Ureter (tissue), 1 donor: ENCODE results near the gene KRTAP5-1. TPM values are rescaled to one million over a fixed set of nuclear protein-coding genes. Genes with fewer than 3 reads are reported as not detected.

Experiments
- DNase-seq: peaks from one replicate; pipeline ENCODE4 v3.0.0-alpha.2; 2020; ENCODE audit warnings: low spot score
- total RNA-seq: library from RNA; stranded (reverse); gene quantifications from one replicate; pipeline ENCODE4 v1.2.4, GENCODE V29; 2023
- donor health status: DM: yes; HTN: yes; CAD: no.

KRTAP5-1 gene
- total RNA-seq, 1 donor from 2014 or later = not detected

DNA sequence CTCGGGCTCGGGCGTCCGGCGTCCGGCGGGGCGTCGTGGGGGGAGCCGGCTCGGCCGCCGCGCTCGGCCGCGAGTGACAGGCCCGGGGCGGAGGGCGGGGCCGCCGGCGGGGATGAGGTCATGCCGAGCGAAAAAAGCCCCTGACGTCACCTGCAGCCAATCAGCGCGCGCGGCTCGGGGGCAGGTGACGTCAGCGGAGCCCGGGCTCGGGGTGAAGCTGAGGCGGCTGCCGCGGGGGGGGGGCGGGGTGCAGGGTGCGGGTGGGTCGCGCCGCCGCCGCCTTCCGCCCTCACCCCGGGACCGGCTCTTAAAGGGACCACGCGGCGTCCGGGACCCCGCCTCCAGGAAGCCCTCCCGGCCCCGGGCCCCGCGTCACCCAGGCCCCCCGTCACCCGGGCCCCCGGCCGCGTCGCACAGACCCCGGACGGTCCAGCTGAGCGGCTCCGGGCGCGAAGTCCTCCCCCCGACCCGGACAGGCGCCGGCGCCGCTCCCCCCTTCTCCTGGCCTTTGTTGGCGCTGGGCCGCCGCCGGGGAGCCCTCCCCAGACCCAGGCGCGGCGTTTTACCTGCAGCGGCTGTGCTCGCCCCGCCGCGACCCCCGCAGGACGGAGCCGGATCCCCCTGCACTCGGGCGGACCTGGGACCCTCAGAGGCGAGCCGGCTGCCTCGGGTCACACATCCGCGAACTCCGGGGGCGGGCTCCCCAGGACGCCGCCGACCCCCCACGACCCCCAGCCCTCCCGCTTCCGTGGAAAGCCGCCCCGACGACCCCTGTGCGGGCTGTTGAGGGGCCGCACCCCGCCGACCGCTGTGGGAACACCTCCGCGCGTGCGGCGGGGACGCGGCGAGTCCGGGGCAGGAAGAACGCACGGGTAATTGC, 12.6 kb downstream of the KRTAP5-1 start, which contains the start of gene DUSP8:
TSS of gene DUSP8 (minus strand) at position 75 of the 880 bp plus-strand sequence. CDS start 6,445 bp downstream, outside the sequence.
- peak; percentile 91 for DNase-seq

DNA sequence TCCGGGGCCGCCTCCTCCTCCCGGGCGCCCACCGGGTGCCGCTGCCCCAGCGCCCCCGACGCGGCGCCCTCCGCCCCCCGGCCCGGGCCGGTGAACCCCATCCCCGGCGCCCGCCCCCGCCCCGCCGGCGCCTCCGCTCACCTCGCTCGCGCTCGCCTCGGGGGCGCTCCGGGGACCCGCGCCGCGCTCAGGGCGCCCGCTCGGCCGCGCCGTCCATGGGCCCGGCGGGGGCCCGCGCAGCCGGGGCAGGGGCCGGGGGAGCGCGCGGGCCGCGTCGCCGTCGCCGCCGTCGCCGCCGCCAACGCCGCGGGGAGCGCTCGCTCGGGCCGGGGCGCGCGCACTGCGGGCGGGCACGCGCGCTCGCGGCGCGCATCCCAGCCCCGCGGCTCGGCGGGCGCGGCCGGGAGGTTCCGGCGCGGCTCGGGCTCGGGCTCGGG, 13.3 kb downstream of the KRTAP5-1 start:
- DNase-seq = no peak

DNA sequence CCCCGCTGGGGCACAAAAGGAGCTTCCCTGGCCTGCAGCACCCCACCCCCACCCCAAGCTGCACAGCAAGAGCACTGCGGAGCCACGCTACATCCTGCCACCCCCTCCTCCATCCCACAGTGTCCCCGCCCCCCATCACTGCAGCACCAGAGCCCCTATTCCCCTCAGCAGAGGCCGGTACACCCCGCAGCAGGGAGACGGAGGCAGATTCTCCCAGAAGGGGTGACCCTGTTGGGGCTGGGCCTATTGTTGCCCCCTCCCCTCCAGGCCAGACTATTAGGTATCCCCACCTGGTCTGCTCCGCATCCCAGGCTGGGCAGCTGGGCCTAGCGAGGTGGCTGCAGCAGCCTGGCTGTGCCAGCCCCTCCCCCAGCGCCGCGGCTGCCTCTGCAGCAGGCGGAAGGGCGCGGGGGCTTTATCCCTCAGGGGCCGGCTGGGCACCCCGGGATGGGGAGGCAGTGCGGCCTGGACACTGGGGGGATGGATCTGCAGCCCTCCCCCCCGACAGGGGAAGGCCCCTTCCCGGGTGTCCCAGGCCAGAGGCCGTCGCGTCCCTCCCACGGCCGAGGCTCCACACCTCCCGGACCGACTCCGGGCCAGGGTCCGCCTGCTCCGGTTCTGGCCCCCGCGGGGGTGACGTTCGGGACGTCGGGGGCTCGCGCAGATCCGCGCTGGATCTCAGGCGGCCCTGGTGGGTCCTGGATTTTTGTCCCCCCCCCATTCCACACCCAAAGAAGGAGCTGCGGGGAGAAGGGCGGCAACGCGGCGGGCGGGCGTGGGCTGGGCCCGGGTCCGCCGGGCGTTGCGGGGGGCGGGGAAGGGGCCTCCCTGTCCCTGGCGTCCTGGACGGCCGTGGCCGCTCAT, 14.0 kb downstream of the KRTAP5-1 start:
- DNase-seq = no peak

DNA sequence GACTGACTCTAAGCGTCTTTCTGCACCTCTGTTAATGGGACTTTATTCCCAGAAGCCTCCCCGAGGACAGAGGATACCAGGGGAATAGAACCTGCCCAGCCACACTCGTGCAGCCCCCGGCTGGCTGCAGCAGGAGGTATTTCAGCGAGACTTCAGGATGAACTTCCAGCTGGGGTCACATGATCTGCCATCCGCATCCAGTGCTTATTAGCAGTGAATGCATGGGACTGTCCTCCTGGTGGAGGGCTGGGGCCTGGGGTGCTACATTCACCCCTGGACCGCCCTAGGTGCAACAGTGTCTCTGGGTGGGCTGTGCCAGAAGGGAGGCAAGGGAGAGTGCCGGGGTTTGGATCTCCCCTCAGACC, 14.6 kb downstream of the KRTAP5-1 start:
- DNase-seq = no peak

DNA sequence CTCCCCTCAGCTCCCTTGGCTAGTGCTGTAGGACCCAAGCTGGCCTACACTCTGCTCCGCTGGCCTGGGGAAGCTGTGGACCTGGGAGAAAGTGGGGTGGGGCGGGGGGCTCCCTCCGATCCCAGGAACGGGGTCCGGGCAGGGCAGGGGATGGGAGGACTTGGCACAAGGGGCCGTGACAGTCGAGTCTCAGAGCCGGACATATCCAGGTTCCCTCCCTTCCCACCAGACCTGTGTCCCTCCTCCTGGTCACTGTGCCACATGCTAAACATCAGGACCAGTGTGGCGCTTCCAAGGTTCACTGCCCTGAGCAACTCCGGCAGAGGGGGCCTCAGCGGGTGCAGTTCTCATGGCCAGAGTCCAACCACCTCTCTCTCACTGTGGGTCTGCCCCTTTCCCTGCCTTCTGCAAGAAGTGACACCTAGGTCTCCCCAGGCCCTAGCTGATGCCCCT, 15.1 kb downstream of the KRTAP5-1 start:
- no peak for DNase-seq

DNA sequence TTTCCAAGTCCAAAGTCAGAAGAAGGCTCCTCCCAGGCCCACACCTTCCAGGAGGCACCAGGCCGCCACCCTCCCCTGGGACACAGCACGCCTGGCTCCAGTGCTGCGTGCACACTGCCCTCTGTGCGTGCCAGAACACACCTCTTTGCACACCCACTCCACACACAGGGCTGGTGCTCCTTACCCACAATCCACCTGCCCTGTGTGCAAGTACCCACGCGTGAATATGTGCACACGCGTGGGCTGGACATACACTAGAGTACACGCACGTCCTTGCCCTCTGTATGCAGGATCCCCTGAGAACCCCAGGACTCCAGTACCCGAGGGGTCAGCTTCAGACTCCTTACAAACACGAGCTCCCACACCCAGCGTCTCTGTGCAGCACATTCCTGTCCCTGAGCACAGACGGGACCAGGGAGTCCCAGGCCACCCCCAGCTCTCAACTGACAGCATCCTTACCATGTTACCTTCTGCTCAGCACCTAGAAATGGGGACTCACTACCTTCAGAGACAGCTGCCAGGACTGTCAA, 15.8 kb downstream of the KRTAP5-1 start:
- no peak for DNase-seq

DNA sequence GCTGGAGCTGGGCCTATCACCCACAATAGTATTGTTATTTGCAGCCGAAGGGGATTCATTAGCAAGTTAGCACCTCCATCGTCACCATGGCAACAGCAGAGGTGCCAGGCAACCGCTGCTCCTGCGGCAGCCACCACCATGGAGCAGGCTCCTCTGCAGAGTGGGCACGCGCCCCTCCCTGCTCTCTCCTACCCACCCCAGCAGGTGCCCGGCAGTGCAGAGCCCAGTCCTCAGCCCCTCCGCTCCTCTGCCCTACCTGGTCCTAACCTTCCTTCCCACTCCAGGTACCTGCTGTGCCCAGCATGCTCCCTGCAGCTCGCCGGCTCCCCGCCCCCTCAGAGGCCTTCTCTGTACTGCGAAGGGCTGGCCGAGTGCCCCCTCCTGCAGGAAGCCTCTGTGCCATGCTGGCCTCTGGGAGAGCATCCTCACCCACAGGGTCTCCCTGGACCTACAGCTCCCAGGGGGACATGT, 16.6 kb downstream of the KRTAP5-1 start:
- DNase-seq = no peak

DNA sequence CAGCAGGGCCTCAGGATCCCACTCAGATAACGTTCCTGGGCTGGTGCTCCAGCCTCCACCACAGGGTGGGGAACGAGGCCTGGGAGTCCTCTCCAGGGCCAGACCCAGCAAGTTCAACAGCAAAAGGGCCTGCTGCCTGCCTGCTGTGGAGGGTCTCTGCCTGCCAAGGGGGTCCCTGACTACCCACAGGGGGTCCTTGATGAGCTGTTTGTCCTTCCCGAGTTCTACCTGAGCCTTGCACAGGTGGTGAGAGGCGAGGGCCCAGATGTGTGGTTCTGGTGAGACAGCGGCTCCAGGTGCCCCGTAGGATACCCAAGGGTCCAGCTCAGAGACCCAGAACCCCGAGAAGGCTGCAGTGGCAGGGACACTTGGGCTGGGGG, 17.4 kb downstream of the KRTAP5-1 start:
- DNase-seq = no peak

DNA sequence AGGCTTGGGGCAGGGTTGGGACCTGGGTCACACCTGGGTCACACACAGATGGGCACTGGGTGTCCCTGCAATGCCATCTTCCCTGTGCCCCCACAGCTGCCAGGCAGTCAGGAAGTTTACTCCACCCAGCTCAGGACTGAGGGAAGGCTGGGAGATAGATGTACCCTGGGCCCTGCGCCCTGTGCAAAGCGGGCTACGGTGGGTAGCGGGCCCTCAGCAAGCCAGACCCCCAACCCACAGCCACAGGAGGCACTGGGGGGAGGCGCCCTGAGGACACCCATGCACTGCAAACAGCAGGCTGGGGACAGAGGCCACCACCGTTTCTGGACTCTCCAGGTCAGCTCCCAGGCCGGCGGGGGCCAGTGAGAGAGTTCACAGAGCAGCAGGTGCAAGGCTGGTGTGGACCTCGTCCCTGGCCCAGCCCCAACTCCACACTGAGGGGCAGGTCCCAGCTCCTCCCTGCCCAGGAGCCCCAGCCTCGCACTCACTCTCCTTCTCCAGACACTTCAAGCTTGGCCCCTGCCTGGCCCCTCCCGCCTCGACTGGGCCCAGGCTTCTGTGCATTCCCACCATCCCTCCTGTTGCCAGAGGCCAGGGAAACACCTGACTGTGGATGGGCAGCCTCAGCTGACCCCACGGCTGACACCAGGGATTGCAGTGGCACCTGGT, 17.9 kb downstream of the KRTAP5-1 start:
- no peak for DNase-seq

DNA sequence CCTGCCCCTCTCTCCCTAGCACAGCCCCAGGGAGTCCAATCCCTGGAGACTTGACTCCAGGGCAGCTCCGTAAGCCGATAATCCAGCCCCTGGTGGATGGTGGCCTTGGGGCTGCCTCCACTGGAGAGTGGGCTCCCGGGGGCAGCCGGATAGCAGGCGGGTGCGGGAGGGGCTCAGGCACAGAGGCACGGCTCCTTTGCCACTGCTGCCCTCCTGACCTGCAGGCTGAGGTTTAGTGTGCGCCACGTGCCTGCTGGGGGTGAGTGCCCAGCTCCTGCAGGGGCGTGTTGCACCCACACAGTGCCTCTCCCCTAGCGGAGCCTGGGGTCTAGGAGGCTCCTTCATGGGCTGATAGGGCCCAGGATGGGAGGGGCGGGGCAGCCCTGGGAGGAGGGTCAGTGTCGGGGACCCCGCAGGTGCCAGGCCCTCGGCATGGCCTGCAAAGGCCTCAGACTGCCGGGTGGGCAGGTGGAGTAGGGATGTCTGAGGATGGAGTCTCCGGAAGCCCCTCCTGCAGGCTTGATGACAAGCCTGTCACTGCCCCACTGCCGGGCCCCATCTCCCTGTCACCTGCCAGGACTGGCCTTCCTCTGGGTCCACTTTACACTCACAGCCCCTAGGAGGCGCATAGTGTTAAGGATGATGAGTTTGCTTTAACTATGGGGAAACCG, 18.6 kb downstream of the KRTAP5-1 start:
- no peak for DNase-seq

DNA sequence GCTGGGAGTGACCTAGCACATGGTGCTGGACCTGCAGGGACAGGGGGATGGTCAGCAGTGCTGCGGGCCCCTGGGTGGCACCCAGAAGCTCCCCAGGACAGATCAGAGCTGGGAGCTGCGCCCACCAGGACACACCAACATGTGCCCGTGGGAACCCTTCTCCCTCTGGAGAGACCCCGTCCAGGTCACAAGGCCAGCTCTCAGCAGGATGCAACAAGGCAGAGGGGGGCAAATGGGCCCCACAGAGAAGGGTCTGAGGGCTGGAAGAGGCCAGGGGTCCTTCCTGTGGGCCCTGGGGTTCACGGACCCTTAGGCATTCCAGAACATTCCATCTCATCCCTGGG, 19.2 kb downstream of the KRTAP5-1 start:
- no peak for DNase-seq

DNA sequence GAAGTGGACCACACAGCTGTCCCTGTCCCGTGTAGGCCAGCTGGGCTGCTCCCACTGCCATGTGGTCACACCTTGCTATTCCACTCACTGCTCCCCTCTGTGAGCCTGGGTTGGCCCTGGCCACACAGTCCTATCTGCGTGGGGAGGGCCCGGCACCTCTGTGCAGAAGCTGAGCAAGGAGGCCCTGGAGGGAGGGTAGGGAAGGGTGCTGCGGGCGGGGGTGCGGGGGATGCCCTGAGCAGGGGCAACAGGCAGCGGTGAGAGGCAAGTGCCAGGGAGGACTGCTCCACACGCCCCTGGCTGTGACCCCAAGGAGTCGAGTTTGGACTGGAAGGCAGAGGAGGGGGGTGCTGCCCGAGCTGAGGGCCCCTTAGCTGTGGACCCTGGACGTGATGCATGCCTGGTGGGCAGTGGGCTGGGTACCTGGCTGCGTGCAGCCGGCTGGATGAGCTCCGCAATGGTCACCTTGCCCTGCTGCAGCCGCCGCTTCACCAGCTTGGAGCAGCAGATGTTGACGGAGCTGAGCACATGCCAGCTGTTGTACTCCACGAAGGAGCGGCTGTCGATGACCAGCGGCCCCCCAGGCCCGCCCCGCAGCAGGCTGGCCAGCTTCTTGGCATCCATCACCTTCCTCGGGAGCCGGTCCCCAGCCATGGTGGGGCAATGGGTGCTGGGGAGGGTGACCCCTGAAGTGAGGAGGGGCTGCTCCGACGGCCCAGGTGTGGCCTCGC, 19.7 kb downstream of the KRTAP5-1 start:
- no peak for DNase-seq

DNA sequence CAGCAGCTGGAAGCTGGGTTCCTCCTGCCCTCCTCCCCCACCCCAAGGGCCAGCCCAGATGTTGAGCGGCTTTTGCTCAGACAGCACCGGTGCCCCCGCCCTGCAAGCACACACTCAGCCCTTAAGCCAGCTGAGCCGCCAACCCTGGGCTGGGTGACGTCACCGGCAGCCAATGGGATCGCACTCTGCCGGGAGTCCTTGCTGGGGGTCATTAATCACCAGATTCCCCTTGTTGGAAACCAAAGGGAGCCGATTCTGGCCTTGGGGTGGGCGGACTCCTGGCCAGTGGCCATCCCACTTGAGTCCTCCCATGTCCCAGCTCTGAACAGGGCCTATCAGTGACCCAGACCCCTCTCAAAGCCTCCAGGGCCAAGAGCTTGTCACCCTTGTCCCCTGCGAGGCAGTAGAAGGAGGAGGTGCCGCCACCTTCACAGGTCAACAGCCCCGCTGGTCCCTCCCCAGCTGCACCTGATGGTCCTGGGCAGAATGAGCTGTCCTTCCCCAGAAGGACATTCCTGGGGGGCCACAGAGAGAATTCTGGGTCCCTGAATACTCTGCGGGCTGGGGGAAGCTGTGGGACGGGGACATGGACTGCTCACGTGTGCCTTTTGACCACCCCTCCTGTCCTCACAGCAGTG, 20.4 kb downstream of the KRTAP5-1 start:
- no peak for DNase-seq

DNA sequence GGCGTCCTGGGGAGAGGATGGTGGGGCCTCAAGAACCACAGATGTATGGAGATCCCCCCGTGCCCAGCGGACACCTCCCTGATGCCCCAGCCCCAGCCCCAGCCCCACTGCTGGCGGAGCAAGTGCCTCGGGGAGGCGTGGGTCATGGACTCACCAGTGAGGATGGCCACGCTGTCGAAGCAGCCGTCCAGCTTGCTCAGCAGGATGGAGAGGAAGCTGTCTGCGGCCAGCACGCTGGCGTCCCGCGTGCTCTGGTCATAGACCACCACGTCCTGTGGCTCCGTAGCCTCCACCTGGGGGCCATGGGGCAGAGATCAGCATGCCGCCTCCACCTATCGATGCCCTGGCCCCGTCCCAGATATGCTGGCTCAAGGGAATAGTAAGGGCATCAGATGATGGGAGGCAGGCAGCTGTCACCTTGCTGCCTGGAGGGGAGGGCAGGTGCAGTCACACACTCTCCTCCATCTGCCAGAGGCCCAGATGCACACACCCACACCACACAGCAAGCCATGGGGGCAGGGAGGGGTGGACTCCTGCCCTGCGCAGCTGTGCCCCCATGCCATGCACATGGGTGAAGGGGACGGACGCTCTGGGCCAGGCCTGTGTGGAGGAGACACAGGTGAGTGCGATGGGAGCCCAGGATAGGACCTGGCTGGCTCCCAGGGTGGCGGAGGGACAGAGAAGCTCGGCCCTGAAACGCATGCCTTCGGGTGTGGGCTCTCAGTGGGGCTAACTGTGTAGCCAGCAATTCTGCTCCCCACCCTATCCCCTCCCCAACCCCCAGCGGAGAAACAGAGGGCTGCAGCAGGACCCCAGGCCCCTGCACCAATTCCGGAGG, 21.2 kb downstream of the KRTAP5-1 start:
- DNase-seq = no peak

DNA sequence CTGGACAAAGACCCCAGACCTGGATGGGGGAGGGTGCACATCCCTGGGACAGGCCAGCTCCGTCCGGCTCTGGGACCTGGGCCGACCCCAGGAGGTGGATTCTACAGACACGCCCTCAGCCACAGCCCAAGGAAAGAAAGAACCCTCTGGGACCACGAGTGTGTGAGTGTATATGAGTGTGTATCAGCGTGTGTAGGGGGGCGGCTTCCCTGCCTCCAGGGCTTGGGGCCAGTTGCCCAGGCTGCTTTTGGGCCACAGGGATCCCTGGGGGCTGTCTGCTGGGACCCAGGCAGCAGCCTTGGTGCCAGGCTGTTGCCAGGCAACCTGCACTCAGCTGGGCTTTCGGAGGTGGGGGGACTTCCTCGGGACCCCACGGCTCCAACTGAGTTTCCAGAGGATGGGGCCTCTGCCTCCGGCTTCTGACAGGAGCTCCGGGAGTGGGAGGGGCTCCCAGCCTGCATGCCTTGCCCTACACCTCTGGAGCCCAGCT, 21.9 kb downstream of the KRTAP5-1 start:
- DNase-seq = no peak

DNA sequence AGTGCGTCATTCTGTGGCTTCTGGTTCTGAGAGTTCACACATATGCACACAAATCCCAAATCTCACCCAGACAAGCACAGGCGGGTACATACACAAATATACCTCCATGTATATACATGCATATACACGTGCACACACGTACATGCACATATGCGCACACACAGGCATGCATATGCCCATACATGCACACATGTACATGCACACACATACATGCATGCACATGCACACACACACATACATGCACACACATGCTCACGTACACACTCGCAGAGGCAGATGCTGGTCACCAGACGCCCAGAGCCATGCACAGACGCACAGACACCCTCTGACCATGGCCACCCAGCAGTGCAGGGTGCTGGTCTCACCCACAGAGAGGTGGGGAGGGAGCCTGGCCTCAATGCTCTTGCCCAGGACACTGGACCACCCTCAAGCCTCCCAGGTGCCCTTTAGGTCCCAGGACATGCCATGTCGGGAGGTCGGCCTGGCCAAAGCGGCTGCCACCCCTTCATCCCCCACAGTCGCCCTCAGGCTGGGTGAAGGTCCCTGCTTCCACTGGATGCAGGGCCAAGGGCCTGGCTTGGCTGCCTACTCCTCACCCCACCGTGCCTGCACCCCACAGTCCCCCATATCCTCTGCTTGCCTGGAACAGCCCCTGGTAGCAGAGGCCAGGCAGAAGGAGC, 22.5 kb downstream of the KRTAP5-1 start:
- no peak for DNase-seq

DNA sequence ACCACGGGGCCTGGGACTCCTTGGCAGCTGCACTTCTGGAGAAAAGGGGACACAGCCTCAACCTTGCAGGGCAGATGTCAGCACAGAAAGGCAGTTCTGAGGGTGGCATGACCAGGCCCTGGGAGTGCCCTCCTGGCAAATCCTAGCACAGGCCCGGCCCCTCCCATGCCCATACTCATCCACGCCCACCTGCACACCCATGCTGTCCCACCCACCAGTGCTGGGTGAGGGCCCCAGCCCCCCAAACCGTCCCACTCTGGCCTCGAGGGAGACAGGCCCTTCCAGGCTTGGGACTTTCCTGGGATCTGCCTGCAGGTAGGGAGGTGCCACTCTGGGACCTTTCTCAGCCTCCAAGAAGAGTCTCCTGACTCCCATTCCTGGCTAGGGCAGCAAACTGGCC, 23.1 kb downstream of the KRTAP5-1 start:
- DNase-seq = no peak

DNA sequence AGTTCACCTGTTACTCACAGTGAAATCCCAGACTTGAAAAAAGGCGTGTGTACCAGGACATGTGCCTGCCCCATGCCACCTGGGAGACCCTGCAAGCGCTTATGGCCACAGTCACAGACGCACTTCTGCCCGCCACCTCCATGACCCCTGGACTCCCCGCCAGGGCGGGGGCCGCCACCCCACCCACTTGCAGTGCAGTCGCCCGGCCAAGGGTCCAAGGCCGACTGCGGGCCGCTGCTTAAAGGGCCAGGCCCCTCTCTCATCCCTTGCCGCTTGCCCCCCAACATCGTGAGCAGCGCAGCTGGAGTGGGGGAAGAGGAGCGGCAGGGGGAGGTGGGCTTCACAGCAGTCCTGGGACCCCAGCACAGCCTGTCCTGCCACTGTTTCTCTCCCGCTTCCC, 23.8 kb downstream of the KRTAP5-1 start:
- DNase-seq = no peak
